ENCODE data around the gene MARK3.

MARK3 gene

GRCh38 chr14:103367995-103368394, 17.2 kb upstream of the MARK3 start:
- no peak for DNase-seq (ENCODE audit: low spot score)

GRCh38 chr14:103370087-103370486, 15.1 kb upstream of the MARK3 start:
- DNase-seq (ENCODE audit: low spot score): no peak

GRCh38 chr14:103372017-103372416, 13.2 kb upstream of the MARK3 start:
- DNase-seq (ENCODE audit: low spot score): no peak

GRCh38 chr14:103372552-103373304, 12.5 kb upstream of the MARK3 start:
- no peak for DNase-seq (ENCODE audit: low spot score)

- DNase-seq (ENCODE audit: low spot score): no peak
Observed at GRCh38 chr14:103374121-103374520, 11.1 kb upstream of the MARK3 start.

- DNase-seq (ENCODE audit: low spot score): no peak
Observed at GRCh38 chr14:103377522-103378037, 7.6 kb upstream of the MARK3 start.

- DNase-seq (ENCODE audit: low spot score): no peak
Observed at GRCh38 chr14:103378038-103378854, 7.0 kb upstream of the MARK3 start.

GRCh38 chr14:103380719-103381377, 4.4 kb upstream of the MARK3 start:
- no peak for DNase-seq (ENCODE audit: low spot score)

- DNase-seq (ENCODE audit: low spot score): no peak
Observed at GRCh38 chr14:103382376-103382775, 2.8 kb upstream of the MARK3 start.

GRCh38 chr14:103384450-103385151, 614 bp upstream of the MARK3 start:
- DNase-seq (ENCODE audit: low spot score): no peak

- DNase-seq (ENCODE audit: low spot score): no peak
Observed at GRCh38 chr14:103385929-103386712, 906 bp downstream of the MARK3 start.

GRCh38 chr14:103386713-103387329, 1.6 kb downstream of the MARK3 start:
- DNase-seq (ENCODE audit: low spot score): no peak

GRCh38 chr14:103388664-103389063, 3.4 kb downstream of the MARK3 start:
- DNase-seq (ENCODE audit: low spot score): no peak

GRCh38 chr14:103390605-103391004, 5.4 kb downstream of the MARK3 start:
- DNase-seq (ENCODE audit: low spot score): no peak

- DNase-seq (ENCODE audit: low spot score): no peak
Observed at GRCh38 chr14:103391048-103391447, 5.8 kb downstream of the MARK3 start.

GRCh38 chr14:103392106-103392505, 6.9 kb downstream of the MARK3 start:
- DNase-seq (ENCODE audit: low spot score): no peak

- DNase-seq (ENCODE audit: low spot score): no peak
Observed at GRCh38 chr14:103392572-103392971, 7.4 kb downstream of the MARK3 start.

- no peak for DNase-seq (ENCODE audit: low spot score)
Observed at GRCh38 chr14:103393070-103393469, 7.9 kb downstream of the MARK3 start.

GRCh38 chr14:103393676-103394626, 8.7 kb downstream of the MARK3 start:
- no peak for DNase-seq (ENCODE audit: low spot score)

GRCh38 chr14:103395244-103395643, 10.0 kb downstream of the MARK3 start:
- DNase-seq (ENCODE audit: low spot score): no peak
